NT2/D1 (cell line): ENCODE results near the gene UNC45A.

Source experiments
- YY1 ChIP-seq: IDR thresholded peaks from 2 replicates; pipeline ENCODE4 v1.6.1; 2011; ENCODE audit not compliant: insufficient read length, insufficient read depth
- ZNF274 ChIP-seq: IDR thresholded peaks from 2 replicates; pipeline ENCODE4 v1.6.1; 2011; ENCODE audit warnings: mild to moderate bottlenecking, low read depth, low read length

- TF ChIP-seq YY1 (no peak), ZNF274 (no peak)
Observed at GRCh38 chr15:90904746-90905145, 30.3 kb upstream of the UNC45A start.
